Activated naive CD4-positive, alpha-beta T cell treated with anti-CD3 and anti-CD28 coated beads, Interleukin-2, amount 50 U/mL, for 72 hours (primary cell): ENCODE results near the gene PRPF8. TPM values are rescaled to one million over a fixed set of nuclear protein-coding genes. Genes with fewer than 3 reads are reported as not detected.

Source experiments
- ATAC-seq, 2 donors: fragments of 150-1000 bp; cut with Tn5 transposase; 2 replicates each; pipeline ENCODE4 v1.10.0; 2021; ENCODE audit warnings: mild to moderate bottlenecking in 2 of 2, moderate library complexity in 2 of 2
- DNase-seq, 2 donors: peaks; one replicate each; pipeline ENCODE4 v3.0.0; 2021 to 2022; ENCODE audit warnings: low spot score in 2 of 2
- H3K27ac Mint-ChIP-seq, 2 donors: one replicate each; pipeline ENCODE4 v1.8.0; 2022; ENCODE audit warnings: mild to moderate bottlenecking in 2 of 2, mixed read lengths in 2 of 2
- H3K36me3 Mint-ChIP-seq, 2 donors: one replicate each; pipeline ENCODE4 v1.8.0; 2022; ENCODE audit warnings: mixed read lengths in 2 of 2
- H3K9me3 Mint-ChIP-seq, 2 donors: one replicate each; pipeline ENCODE4 v1.8.0; 2022; ENCODE audit warnings: mixed read lengths in 2 of 2
- total RNA-seq, 2 donors: library from RNA; stranded (reverse); gene quantifications; one replicate each; pipeline ENCODE4 v1.2.3, GENCODE V29; 2022

The PRPF8 gene
- total RNA-seq, 2 donors from 2014 or later = 414 to 433 TPM

DNA sequence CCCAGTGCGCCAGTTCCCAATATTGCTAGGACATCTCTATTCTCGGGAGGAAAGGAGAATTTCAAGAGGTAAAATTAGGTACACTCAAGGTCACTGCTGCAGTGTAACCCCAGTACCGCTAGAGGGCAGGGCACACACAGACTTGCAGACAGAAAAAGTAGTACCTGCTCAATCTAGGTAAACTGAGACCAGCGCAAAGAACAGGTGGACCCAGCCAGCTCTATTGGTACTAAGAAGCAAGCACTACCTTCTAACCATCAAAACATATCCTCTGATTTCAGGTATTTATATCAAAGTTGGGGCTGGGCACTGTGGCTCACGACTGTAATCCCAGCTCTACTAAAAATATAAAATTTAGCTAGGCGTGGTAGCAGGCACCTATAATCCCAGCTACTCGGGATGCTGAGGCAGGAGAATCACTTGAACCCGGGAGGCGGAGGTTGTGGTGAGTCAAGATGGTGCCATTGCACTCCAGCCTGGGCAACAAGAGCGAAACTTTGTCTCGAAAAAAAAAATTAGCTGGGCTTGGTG lies 36.3 kb upstream of the PRPF8 start:
- peak in 1 of 2 donors; percentile 78 for DNase-seq
- ATAC-seq = no peak
- no peaks in the 10 kb centered on the region for H3K9me3 Mint-ChIP-seq
- H3K36me3 Mint-ChIP-seq = peaks cover 0 to 7% of the 10 kb centered on the region in 2 donors
- no peak overlapping the region for H3K27ac Mint-ChIP-seq

DNA sequence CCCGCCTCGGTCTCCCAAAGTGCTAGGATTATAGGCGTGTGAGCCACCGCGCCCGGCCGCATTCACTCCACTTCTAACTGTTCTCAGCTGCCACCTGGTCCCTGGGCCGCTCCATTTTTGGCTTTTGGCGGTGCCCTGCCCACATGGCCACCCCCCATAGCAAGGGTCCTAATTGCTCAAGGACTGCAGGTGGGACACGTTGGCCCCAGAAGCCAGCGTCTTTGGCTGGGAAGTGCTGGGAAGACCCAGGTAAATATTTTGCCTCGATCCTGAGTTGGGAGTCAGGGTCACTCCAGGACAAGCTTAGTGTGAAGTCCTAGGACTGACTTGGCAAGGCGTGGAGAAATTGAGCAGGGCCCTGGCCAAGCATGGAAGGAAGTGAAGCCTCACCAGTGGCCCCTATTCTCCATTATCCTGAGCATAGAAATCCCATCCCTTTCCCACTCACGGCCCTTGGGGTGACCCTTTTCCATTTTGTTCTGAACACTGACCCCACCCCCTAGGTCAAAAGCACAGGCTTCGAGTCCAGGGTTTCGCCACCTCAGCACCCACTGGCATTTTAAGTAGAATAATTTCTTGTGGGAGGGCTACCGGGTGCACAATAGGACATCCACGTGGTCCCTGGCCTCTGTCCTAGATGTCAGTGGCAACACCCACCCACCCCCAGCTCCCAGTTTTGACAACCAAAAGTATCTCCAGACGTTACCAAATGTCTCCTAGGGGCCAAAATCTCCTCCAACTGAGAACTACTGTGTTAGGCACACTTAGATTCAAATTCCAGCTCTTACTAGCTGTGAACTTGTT lies 33.9 kb upstream of the PRPF8 start:
- ATAC-seq (no peak), DNase-seq (no peak)
- Mint-ChIP-seq H3K36me3 (peaks cover 0 to 7% of the 10 kb centered on the region in 2 donors), H3K9me3 (no peaks in the 10 kb centered on the region), H3K27ac (peak overlapping the region; percentile 81 to 100)

DNA sequence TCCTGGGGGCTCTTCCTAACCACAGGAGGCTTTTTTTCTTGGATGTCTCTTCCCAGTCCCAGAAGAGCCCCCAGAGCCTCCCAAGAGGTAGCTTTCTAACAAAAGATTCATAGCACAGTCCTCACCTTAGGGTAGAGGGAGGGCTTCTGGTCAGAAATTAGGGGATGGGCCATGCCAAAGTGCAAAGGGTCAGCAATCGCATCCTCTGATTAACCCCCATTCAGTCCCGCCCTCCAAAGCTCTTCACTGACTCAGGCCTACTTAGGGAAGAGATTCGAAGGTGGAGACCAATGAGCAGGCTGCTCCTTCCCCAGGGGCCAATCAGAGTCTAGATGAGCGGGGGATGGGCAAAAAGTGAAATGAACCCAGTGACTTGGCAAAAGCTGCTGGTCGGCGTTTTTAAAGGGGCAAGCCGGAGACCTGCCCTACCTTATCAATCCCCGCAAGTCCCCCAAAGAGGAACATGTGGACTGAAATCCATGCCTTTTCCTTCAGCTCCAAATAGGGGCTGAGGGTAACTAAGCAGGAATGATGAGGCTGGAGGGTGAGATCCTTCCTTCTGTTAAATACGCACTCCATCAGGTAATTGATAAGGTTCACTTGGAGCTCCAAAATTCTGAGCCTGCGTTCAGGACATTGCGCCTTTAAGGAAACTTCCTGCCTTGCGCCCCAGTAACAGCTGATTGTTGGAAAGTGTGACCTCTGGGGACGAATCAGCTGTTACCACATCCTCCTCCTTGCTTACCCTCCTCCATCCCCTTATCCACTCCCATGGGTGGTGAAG lies 32.4 kb upstream of the PRPF8 start:
- Mint-ChIP-seq H3K9me3 (no peaks in the 10 kb centered on the region), H3K36me3 (peaks cover 0 to 10% of the 10 kb centered on the region in 2 donors), H3K27ac (peak overlapping the region; percentile 98 to 100)
- ATAC-seq (peak; percentile 72), DNase-seq (peak; percentile 84 to 87)

DNA sequence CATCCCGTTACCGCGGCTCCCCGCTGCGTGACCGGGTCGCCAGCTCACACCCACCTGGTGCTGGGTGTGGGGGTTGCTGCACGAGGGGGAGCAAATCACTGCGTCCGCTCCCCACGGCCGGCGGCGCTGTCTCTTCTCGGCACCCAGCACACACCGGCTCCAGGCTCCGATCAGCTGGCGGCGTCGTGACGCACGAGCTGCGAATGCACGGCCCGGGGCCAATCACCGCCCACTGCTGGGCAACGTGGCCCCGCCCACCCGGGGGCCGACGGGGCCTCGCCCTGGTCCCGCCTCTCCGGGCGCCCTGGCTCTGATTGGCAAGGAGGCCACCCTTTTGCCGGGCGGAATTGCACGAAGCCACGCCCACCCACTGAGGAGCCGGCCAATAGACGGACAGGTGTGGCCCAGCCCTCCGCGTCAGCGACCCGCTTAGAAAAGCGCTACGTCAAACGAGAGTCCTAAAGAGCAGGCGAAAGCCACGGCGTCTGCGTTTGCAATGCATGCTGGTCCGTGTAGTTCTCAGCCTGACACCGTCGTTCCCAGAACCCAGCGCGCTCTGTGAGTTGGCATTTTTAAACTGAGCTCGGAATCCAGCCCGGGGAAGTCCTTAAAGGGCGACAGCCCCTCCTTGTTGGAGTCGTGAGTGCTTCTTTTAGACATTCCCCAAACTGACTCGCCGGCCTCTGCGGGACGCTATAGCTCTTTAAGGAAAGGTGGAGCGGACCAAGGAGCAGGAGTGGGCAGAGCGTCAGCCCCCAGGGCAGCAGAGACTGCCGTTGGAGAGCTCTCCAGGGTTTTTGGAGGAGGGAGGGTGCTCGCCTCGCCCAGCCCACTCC lies 31.6 kb upstream of the PRPF8 start:
- Mint-ChIP-seq H3K36me3 (peaks cover 0 to 16% of the 10 kb centered on the region in 2 donors), H3K9me3 (no peaks in the 10 kb centered on the region), H3K27ac (peak overlapping the region; percentile 98 to 100)
- ATAC-seq (peak; percentile 88), DNase-seq (peak; percentile 100)

DNA sequence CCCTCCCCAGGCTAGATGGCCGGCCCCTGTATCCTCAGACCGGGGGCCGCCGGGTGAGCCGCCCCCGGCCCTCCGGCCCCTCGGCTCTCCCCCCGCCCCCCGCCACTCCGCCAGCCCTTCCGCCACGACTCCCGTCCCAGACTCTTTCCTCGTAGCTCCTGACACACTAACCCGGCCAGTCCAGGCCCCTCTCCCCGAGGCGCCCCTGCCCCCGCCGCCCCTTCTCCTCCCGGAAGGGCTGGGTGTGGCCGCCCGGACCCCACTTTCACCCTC lies 31.1 kb upstream of the PRPF8 start:
- peaks cover 0 to 16% of the 10 kb centered on the region in 2 donors for H3K36me3 Mint-ChIP-seq
- ATAC-seq (no peak), DNase-seq (no peak)
- H3K9me3 Mint-ChIP-seq = no peaks in the 10 kb centered on the region
- peak overlapping the region in 1 of 2 donors; percentile 100 for H3K27ac Mint-ChIP-seq

DNA sequence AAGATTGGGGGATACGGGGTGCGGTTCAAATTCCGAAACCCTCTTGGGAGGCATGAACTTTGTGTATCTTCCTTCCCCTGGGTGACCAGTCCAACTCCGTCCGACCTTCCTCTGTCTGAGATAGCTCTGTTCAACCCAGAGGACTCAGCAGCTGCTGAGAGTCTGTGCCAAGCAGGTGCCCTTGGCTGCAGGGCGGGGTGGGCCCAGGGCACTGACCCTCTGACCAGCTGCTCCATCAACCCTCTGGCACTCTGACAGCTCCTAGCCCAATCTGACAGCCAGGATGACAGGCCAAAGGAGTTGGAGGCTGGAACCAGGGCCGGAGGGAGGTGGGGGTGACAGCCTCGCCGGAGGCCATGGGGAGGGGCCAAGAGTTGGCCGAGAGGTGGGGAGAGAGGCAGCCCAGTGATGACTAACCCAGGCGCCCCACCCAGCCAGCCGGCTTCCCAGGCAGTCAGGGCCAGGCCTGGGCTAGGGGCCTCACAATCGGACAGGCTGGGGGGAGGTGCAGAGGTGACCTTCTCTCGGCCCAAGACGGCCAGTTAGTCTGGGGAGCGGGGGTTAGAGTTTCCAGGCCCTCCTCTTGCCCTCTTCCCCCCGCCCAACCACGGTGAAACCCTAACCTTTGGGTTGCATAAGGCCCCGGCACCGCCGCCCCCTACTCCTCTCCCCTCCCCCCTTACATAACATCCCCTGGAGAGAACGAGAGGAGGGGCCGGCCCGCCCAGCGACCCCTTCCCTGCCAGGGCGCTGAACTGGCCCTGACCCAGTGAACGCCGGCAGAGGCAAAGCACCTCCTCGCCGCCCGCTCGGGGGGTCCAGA lies 30.5 kb upstream of the PRPF8 start:
- Mint-ChIP-seq H3K9me3 (no peaks in the 10 kb centered on the region), H3K27ac (no peak overlapping the region), H3K36me3 (peaks cover 0 to 16% of the 10 kb centered on the region in 2 donors)
- ATAC-seq (no peak), DNase-seq (peak in 1 of 2 donors; percentile 46)

DNA sequence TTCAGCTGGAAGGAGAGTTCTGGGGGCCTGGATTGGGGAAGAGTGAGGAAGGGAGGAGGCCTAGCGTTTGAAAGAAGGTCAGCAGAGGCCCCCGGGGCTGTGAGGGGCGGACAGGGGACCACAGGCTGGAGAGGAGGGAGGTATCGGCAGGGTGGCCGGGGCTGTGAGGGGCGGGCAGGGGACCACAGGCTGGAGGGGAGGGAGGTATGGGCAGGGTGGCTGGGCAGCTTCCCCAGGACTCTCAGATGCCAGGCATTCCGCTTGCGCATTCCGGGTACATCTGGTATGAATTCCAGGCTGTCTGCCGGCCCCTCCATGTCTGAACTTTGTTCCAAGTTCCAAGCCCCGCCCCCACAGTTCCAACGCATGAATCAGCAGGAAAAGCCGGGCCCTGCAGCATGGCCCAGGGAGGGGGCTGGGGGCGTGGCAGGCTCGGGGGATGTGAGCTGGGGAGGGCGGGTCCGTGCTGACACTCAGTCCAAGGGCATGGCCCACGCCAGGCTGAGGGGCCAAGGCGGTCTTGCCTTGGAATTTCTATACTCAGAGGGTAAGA lies 29.8 kb upstream of the PRPF8 start:
- no peak overlapping the region for H3K27ac Mint-ChIP-seq
- DNase-seq (no peak), ATAC-seq (no peak)
- no peaks in the 10 kb centered on the region for H3K9me3 Mint-ChIP-seq
- H3K36me3 Mint-ChIP-seq = peaks cover 0 to 16% of the 10 kb centered on the region in 2 donors

DNA sequence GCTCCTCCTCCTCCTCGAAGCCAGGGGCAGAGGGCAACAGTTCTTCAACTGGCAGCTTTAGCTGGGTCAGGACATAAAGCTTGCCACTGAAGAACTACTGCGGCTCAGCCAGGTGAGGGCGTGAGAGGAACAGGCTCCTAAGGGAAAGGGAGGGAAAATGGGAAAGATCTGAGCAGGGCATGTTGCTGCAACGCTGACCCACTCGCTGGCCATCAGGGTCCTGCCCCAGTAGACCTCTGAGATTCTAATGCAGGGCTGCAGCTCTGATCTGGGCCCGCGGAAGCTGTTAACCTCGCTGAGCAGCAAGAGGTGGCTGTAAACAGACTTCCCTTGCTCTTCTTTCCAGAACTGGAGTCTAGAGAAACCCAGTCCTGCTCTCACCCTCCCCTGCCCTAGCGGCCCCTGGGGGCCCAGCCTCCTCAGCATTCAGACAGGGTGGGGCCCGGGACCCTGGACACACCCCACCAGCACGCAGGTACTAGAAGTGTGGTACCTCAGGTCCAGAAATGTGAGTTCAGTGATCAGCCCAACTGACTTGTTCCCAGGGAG lies 29.3 kb upstream of the PRPF8 start:
- H3K36me3 Mint-ChIP-seq = peaks cover 0 to 16% of the 10 kb centered on the region in 2 donors
- H3K27ac Mint-ChIP-seq = no peak overlapping the region
- no peak for DNase-seq
- no peak for ATAC-seq
- no peaks in the 10 kb centered on the region for H3K9me3 Mint-ChIP-seq

DNA sequence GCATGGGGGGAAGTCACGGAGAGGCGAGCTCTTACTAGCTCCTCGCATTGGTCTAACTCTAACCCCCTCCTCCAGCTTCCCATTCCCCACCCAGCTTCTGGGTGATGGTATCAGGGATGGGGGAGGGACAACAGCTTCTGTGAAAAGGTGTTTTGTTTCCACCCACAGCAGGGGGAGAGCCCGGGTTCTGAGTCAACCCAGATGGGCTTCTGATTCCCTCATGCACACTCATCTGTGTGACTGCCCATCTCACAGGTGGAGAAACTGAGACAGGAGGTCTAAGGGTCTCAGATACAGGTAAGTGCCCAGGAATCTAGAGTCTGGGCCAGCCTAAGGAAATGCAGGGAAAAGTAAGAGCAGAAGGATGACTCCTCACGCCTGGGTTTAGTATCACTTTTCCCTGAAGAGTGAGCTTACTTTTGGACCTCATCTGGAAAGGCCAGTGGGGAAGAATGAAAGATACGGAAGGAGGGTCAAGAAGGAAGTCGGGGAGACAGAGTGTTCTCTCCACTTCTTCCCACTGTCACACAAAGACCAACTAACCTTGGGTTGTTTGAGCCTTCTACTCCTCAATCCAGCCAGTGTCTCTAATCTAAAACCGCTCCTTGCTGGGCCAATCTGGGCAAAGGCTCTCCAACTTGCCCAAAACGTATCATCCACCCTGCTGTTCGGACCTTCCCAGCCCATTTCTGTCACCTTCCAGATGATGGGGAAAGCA lies 28.7 kb upstream of the PRPF8 start:
- no peak overlapping the region for H3K27ac Mint-ChIP-seq
- peaks cover 0 to 16% of the 10 kb centered on the region in 2 donors for H3K36me3 Mint-ChIP-seq
- ATAC-seq (no peak), DNase-seq (no peak)
- no peaks in the 10 kb centered on the region for H3K9me3 Mint-ChIP-seq

DNA sequence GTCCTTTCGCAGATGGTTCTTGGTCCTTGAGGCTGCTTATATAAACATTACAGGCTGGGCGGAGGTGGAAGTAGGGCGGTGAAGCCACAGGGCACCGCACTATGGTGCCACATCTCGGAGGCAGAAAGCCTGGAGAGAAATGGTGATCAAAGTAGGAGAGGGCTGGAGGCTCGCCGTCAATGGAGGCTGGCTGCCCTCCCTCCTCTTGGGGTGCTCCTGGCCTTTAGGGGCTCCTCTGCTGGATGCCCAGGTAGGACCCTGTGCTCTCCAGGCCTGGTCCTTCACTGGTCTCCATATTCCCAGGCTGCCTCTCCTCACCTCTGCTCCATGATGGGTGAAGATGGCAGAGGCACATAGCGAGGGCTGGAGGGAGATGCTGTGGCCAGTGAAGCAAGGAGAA lies 27.6 kb upstream of the PRPF8 start:
- DNase-seq (no peak), ATAC-seq (no peak)
- Mint-ChIP-seq H3K36me3 (peaks cover 0 to 16% of the 10 kb centered on the region in 2 donors), H3K9me3 (no peaks in the 10 kb centered on the region), H3K27ac (no peak overlapping the region)

DNA sequence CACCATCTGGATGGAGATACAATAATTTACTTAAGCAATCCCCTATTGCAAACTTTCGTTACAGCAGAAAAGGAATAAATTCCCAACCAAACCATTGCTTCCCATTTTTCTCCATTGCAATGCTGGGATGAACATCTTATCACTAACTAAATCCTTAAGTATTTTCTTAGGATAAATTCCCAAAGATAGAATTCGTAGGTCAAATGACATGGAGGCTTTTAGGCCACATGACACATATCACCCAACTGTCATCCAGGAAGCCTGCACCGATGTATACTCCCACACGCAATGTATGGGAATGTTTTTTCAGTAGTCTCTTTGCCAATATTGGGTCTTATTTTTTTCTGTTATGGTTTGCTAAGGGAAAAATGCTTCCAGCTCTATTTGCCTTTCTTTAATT lies 27.1 kb upstream of the PRPF8 start:
- Mint-ChIP-seq H3K27ac (no peak overlapping the region), H3K9me3 (no peaks in the 10 kb centered on the region), H3K36me3 (peaks cover 0 to 15% of the 10 kb centered on the region in 2 donors)
- no peak for DNase-seq
- ATAC-seq = no peak

DNA sequence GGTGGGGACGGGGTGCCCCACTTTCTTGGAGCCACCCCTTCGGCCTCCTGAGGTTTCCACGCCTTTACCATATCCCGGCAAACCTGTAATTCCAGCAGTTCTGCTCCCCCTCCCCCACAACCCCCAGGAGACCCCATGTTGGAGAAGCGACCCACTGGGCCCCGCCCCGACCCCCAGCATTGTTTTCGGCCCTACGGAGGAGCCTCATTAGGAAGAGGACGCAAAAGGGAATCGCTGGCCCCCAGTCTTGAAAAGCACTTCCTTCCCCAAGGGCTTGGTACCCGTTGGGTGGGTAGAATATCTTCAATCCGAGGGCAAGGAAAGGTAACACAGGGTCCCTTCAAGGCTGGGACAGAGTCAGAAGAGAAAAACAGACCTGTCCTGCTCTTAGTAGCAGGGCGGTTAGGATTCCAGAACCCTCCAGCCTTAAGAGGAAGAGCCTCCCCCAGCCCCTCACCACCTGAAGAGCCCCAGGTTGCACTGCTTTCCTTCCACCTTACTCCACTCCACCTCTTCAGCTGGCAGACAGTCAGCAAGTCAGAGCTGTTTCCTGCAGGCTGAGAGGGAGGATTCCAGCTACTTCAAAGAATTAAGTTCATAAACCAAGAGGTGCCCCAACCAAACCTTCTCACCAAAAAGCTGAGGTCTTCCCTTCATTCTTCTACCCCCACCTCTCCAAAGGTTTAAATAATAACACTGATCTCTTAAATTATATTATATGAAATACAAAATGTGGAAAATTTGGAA lies 26.3 kb upstream of the PRPF8 start:
- H3K36me3 Mint-ChIP-seq = peaks cover 0 to 9% of the 10 kb centered on the region in 2 donors
- no peaks in the 10 kb centered on the region for H3K9me3 Mint-ChIP-seq

DNA sequence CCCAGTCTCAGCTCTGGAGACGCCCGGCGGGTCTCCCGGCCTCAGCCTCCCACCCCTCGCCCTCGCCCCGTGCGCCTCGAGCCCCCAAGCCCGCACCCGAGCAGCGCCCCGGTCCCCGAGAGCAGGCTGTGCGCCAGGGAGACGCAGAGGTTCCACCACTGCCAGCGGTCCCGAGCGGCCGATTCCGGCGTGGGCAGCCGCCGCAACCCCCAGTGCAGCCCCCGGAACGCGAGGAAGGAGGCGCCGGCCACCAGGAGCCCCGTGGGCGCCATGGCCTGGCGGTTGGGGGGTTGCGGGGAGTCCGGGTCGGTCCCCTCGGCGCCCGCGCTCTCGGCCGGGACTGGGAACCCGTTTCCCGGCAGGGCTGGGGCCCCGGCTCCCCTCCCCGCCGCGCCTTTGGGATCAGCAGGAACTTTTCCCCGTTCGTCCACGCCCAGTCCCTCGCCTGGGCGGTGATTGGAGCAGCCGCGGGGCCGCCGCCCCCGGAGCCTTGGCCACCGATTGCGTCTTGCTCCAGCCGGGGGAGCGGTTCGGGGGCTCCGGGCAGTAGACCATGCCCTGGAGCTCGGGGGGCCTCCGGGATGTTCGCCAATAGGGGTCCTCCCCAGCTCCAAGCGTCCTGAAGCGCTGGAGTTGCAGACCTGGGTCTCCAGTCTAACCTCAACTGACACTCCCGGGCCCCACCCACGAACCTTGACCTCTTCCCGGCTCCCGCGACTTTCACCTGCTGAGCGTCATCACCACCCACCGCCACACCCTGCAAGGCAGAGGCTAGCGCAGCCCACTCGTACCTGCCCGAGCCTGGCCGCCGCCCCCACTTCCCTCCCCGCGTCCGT lies 25.5 kb upstream of the PRPF8 start, which contains the start of gene TLCD2:
Gene TLCD2, minus strand, starts transcription at position 407 of the 836 bp plus-strand sequence. Its CDS starts 135 bp downstream, at position 272.
- no peak for DNase-seq
- Mint-ChIP-seq H3K27ac (no peak within 1 kb of the TSS), H3K36me3 (peaks cover 0 to 9% of the 10 kb centered on the region in 2 donors), H3K9me3 (no peaks in the 10 kb centered on the region)
- peak; percentile 34 to 56 for ATAC-seq

More for the DNA sequence above, 26.3 kb upstream of the PRPF8 start:
- ATAC-seq (no peak), DNase-seq (no peak)
- H3K27ac Mint-ChIP-seq = no peak overlapping the region
